Fibroblast of mammary gland (primary cell): ENCODE measurements around the gene DOK5.
A peak's percentile ranks its signal among the peaks of the same experiment; 100 is the strongest.

ENCODE experiments used
- DNase-seq: peaks from one replicate; pipeline ENCODE4 v3.0.0-alpha.2; 2010; ENCODE audit warnings: low read depth
- H3K4me3 ChIP-seq: 2 replicates; pipeline ENCODE4 v1.5.1; 2011; ENCODE audit warnings: low read depth, mild to moderate bottlenecking, low read length, moderate library complexity; ENCODE audit not compliant: control insufficient read depth
- CTCF ChIP-seq: conservative IDR thresholded peaks from 2 replicates; pipeline ENCODE4 v1.5.1; 2011; ENCODE audit warnings: low read depth, low read length, inconsistent platforms; ENCODE audit not compliant: control insufficient read depth, insufficient read depth

The DOK5 gene

GRCh38 chr20:54534101-54534500 is 58.7 kb downstream of the DOK5 start:
- DNase-seq = no peak
- no peak for TF ChIP-seq CTCF
- no peak overlapping the region for H3K4me3 ChIP-seq

GRCh38 chr20:54535033-54535432 is 59.6 kb downstream of the DOK5 start:
- no peak overlapping the region for H3K4me3 ChIP-seq
- peak; percentile 4 for DNase-seq
- no peak for TF ChIP-seq CTCF

GRCh38 chr20:54535746-54536145 is 60.4 kb downstream of the DOK5 start:
- H3K4me3 ChIP-seq = no peak overlapping the region
- DNase-seq = no peak
- TF ChIP-seq CTCF = no peak

- no peak for TF ChIP-seq CTCF
- DNase-seq = no peak
- no peak overlapping the region for H3K4me3 ChIP-seq
These were observed 64.2 kb downstream of the DOK5 start for GRCh38 chr20:54539521-54540046.

GRCh38 chr20:54543369-54543768 is 68.0 kb downstream of the DOK5 start:
- no peak for DNase-seq
- H3K4me3 ChIP-seq = no peak overlapping the region
- TF ChIP-seq CTCF = no peak

- no peak for TF ChIP-seq CTCF
- no peak for DNase-seq
- no peak overlapping the region for H3K4me3 ChIP-seq
These were observed 70.4 kb downstream of the DOK5 start for GRCh38 chr20:54545676-54546358.

GRCh38 chr20:54548849-54549248 is 73.5 kb downstream of the DOK5 start:
- no peak for DNase-seq
- no peak for TF ChIP-seq CTCF
- H3K4me3 ChIP-seq = no peak overlapping the region
